ENCODE measurements around the gene CPNE7. TPM values are rescaled to one million over a fixed set of nuclear protein-coding genes. Genes with fewer than 3 reads are reported as not detected.

The CPNE7 gene
- total and polyA plus RNA-seq, 2 donors (not counting 1 experiment from before 2014, with no cell fraction given) = 0.51 to 0.76 TPM

- Histone ChIP-seq H3K27me3 (replicated peaks in 1 of 4; ENCODE audit: control extremely low read depth in 1 of 4, control insufficient read depth in 3 of 4, insufficient read depth in 4 of 4, low read length in 3 of 4) (peaks cover 0 to 22% (median 5%) of the 10 kb centered on the region in 4 experiments), H3K4me2 (replicated peaks; ENCODE audit: low read depth, low read length, poor library complexity, severe bottlenecking) (peak overlapping the region; percentile 94), H3K36me3 (replicated peaks in 1 of 2; ENCODE audit: control extremely low read depth in 1 of 2, control insufficient read depth in 1 of 2, extremely low read depth in 1 of 2, insufficient read depth in 2 of 2, low read length in 1 of 2) (no peaks in the 10 kb centered on the region), H3K27ac (ENCODE audit: low read length in 2 of 2) (no peak overlapping the region), H3K9ac (ENCODE audit: low read length) (peak overlapping the region; percentile 32), H3K79me2 (ENCODE audit: control insufficient read depth, insufficient read depth, low read length) (no peaks in the 10 kb centered on the region), H4K20me1 (ENCODE audit: control insufficient read depth, insufficient read depth, low read length, poor library complexity, severe bottlenecking) (peaks cover 4% of the 10 kb centered on the region), H3K4me3 (ENCODE audit: control extremely low read depth in 1 of 5, extremely low read depth in 1 of 5, insufficient read depth in 1 of 5, low read depth in 2 of 5, low read length in 4 of 5) (no peak overlapping the region), H3K4me1 (ENCODE audit: control insufficient read depth in 2 of 2, insufficient read depth in 2 of 2, low read length in 2 of 2) (peaks cover 29 to 30% of the 10 kb centered on the region in 2 donors), H3K9me3 (ENCODE audit: control extremely low read depth in 1 of 3, control insufficient read depth in 2 of 3, insufficient read depth in 1 of 3, low read length in 2 of 3) (no peaks in the 10 kb centered on the region), H2AFZ (ENCODE audit: insufficient read depth, low read depth, low read length, poor library complexity, severe bottlenecking) (peak overlapping the region; percentile 49)
- WGBS (ENCODE audit: insufficient coverage) = 55% methylated on average over 89 of the region's 89 CpGs
- ATAC-seq (ENCODE audit: low read depth) (no peak), DNase-seq (no peak)
- peaks cover 14% of the 10 kb centered on the region for H3K27me3 Mint-ChIP-seq
- no peak for TF ChIP-seq EZH2 (IDR thresholded peaks at IDR 0.05; ENCODE audit: borderline replicate concordance, insufficient read depth, low read depth, low read length, poor library complexity, severe bottlenecking)
- TF ChIP-seq, protein P1, sequence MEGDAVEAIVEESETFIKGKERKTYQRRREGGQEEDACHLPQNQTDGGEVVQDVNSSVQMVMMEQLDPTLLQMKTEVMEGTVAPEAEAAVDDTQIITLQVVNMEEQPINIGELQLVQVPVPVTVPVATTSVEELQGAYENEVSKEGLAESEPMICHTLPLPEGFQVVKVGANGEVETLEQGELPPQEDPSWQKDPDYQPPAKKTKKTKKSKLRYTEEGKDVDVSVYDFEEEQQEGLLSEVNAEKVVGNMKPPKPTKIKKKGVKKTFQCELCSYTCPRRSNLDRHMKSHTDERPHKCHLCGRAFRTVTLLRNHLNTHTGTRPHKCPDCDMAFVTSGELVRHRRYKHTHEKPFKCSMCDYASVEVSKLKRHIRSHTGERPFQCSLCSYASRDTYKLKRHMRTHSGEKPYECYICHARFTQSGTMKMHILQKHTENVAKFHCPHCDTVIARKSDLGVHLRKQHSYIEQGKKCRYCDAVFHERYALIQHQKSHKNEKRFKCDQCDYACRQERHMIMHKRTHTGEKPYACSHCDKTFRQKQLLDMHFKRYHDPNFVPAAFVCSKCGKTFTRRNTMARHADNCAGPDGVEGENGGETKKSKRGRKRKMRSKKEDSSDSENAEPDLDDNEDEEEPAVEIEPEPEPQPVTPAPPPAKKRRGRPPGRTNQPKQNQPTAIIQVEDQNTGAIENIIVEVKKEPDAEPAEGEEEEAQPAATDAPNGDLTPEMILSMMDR (IDR thresholded peaks at IDR 0.05) = no peak
- intact Hi-C loops (cut with micrococcal nuclease) = no loop called here
- H3K27ac Mint-ChIP-seq = no peak overlapping the region
- H3K9me3 Mint-ChIP-seq (ENCODE audit: insufficient read depth) = no peaks in the 10 kb centered on the region
- ChIA-PET CTCF (no interaction called here), POLR2A (interaction anchor here (1.3 kb wide), 1 partner anchor 12 kb away, joined by 9 read pairs; no protein-coding TSS in a partner anchor)
- no peak overlapping the region for H3K4me3 Mint-ChIP-seq
- peaks cover 16% of the 10 kb centered on the region for H3K4me1 Mint-ChIP-seq
Observed at GRCh38 chr16:89576153-89577054, 846 bp downstream of the CPNE7 start.

Data from B cell (primary cell).